ENCODE measurements around the gene ASGR1. TPM values are rescaled to one million over a fixed set of nuclear protein-coding genes. Genes with fewer than 3 reads are reported as not detected.
A peak's percentile ranks its signal among the peaks of the same experiment; 100 is the strongest.
"Not testable (repeated sequence)": the region's sequence is repeated elsewhere in the genome, so short reads cannot be mapped to it uniquely, and the experiment has no call there.

ASGR1 gene
- total RNA-seq, 2 donors from 2014 or later: 1.9 to 5.4 TPM

DNA sequence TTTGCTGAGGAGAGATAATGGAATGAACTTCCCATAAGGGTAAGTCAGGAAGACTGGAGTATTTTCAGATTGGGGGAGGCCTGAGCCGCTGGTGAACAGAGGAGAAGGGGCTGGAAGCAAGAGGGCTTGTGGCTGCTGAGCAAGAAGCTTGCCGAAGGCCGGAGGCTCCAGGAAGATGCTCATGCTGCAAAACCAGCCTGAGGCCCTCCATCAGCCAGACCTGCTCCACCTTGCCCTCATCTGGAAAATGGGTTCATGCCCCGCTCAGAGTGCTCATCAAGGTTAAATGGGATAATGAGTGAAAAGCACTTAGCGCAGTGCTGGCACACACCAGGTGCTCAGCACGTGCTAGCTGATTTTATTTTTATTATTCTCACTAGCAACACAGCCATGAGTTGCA lies 5.5 kb upstream of the ASGR1 start:
- H3K4me1 ChIP-seq (ENCODE audit: control insufficient read depth in 1 of 2, low read depth in 2 of 2): no peaks in the 10 kb centered on the region
- no peaks in the 10 kb centered on the region for H3K9me3 ChIP-seq
- TF ChIP-seq, protein P1, sequence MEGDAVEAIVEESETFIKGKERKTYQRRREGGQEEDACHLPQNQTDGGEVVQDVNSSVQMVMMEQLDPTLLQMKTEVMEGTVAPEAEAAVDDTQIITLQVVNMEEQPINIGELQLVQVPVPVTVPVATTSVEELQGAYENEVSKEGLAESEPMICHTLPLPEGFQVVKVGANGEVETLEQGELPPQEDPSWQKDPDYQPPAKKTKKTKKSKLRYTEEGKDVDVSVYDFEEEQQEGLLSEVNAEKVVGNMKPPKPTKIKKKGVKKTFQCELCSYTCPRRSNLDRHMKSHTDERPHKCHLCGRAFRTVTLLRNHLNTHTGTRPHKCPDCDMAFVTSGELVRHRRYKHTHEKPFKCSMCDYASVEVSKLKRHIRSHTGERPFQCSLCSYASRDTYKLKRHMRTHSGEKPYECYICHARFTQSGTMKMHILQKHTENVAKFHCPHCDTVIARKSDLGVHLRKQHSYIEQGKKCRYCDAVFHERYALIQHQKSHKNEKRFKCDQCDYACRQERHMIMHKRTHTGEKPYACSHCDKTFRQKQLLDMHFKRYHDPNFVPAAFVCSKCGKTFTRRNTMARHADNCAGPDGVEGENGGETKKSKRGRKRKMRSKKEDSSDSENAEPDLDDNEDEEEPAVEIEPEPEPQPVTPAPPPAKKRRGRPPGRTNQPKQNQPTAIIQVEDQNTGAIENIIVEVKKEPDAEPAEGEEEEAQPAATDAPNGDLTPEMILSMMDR (IDR thresholded peaks at IDR 0.05): no peak
- no peak overlapping the region for H3K27ac ChIP-seq
- H3K27me3 ChIP-seq (replicated peaks; ENCODE audit: insufficient read depth): no peaks in the 10 kb centered on the region
- DNase-seq (ENCODE audit: low spot score) (no peak), ATAC-seq (ENCODE audit: insufficient number of reproducible peaks, low FRiP score, low read depth) (no peak)
- no peaks in the 10 kb centered on the region for H3K36me3 ChIP-seq
- no peak overlapping the region for H3K4me3 ChIP-seq

DNA sequence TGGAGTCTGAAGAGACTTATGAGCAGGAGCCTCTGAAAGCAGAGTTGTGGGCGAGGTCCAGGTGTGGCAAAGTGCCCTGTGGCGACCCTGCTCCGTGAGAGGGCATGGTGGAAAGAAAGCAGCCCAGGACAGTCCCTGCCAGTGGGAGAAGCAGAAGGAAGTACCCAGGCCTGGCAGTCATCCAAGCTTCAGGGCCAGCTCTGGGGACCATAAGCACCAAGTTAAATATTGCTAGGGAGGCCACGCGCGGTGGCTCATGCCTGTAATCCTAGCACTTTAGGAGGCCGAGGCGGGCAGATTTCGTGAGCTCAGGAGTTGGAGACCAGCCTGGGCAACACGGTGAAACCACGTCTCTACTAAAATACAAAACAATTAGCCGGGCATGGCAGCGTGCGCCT lies 4.9 kb upstream of the ASGR1 start:
- Histone ChIP-seq H3K27me3 (replicated peaks; ENCODE audit: insufficient read depth) (no peaks in the 10 kb centered on the region), H3K27ac (no peak overlapping the region), H3K9me3 (no peaks in the 10 kb centered on the region), H3K4me1 (ENCODE audit: control insufficient read depth in 1 of 2, low read depth in 2 of 2) (no peaks in the 10 kb centered on the region), H3K4me3 (no peak overlapping the region), H3K36me3 (no peaks in the 10 kb centered on the region)
- ATAC-seq (ENCODE audit: insufficient number of reproducible peaks, low FRiP score, low read depth) (no peak), DNase-seq (ENCODE audit: low spot score) (no peak)
- TF ChIP-seq, protein P1 (IDR thresholded peaks at IDR 0.05): no peak

DNA sequence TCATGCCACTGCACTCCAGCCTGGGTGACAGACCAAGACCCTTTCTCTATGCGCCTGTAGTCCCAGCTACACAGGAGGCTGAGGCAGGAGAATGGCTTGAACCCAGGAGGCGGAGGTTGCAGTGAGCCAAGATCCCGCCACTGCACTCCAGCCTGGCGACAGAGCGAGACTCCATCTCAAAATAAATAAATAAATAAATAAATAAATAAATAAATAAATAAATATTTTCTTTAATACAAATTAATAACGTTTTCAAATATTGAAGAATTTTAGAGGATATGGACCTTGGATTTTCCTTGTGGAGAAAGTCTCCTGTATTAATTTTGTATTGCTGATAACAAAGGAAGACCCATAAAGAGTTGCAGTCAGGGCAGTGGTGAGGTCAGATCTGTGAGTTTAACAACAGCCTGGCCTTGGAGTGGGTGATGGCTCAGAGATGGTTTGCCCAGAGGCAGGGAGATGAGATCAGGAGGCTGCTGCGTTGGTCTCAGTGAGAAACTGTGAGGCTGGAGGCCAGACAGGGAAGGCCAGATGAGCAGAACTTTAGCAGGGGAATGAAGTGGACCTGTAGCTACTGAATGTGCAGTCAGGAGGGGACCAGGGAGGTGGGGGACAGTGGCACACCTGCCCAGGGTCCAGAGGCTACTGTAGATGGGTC lies 4.4 kb upstream of the ASGR1 start:
- DNase-seq (ENCODE audit: low spot score): no peak
- H3K9me3 ChIP-seq: no peaks in the 10 kb centered on the region
- no peak overlapping the region for H3K4me3 ChIP-seq
- H3K4me1 ChIP-seq (ENCODE audit: control insufficient read depth in 1 of 2, low read depth in 2 of 2): no peaks in the 10 kb centered on the region
- TF ChIP-seq, protein P1 (IDR thresholded peaks at IDR 0.05): no peak
- H3K36me3 ChIP-seq: no peaks in the 10 kb centered on the region
- ATAC-seq (ENCODE audit: insufficient number of reproducible peaks, low FRiP score, low read depth): no peak
- no peaks in the 10 kb centered on the region for H3K27me3 ChIP-seq (replicated peaks; ENCODE audit: insufficient read depth)
- no peak overlapping the region for H3K27ac ChIP-seq

DNA sequence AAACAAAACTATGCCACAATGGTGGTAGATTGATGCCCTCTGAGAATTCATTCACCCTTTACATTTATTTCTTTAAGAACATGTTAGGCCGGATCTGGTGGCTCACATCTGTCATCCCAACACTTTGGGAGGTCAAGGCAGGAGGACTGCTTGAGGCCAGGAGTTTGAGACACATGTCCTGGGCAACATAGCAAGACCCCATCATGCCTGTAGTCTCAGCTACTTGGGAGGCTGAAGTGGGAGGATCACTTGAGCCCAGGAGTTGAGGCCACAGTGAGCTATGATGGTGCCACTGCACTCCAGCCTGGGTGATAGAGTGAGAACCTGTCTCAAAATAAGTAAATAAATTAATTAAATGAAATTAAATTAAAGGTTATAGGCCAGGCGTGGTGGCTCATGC lies 2.9 kb upstream of the ASGR1 start:
- not testable (repeated sequence) for DNase-seq (ENCODE audit: low spot score); H3K4me3 ChIP-seq; ATAC-seq (ENCODE audit: insufficient number of reproducible peaks, low FRiP score, low read depth); H3K27me3 ChIP-seq (replicated peaks; ENCODE audit: insufficient read depth); H3K27ac ChIP-seq; H3K36me3 ChIP-seq; H3K9me3 ChIP-seq
- peaks cover 9 to 12% of the 10 kb centered on the region in 2 donors for H3K4me1 ChIP-seq (ENCODE audit: control insufficient read depth in 1 of 2, low read depth in 2 of 2)

DNA sequence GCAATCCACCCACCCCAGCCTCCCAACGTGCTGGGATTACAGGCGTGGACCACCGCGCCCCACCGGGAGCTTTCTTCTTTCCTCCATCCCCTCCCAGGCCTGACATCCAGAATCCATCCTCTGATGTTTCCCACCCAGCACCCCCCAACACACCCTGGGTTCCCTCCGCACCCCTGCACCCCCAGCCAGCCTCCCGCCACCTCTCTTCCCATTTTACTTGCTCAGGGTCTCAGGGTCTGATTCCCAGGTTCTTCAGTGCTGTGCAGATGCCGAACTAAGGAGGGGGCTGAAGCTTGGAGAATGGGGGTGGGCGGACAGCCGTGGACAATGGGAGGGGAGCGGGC lies 225 bp downstream of the ASGR1 start:
- H3K4me3 ChIP-seq: no peak overlapping the region
- H3K4me1 ChIP-seq (ENCODE audit: control insufficient read depth in 1 of 2, low read depth in 2 of 2): peaks cover 11 to 14% of the 10 kb centered on the region in 2 donors
- H3K27me3 ChIP-seq (replicated peaks; ENCODE audit: insufficient read depth): peaks cover 13% of the 10 kb centered on the region
- TF ChIP-seq, protein P1 (IDR thresholded peaks at IDR 0.05): no peak
- DNase-seq (ENCODE audit: low spot score) (no peak), ATAC-seq (ENCODE audit: insufficient number of reproducible peaks, low FRiP score, low read depth) (no peak)
- no peak overlapping the region for H3K27ac ChIP-seq
- no peaks in the 10 kb centered on the region for H3K9me3 ChIP-seq
- no peaks in the 10 kb centered on the region for H3K36me3 ChIP-seq

DNA sequence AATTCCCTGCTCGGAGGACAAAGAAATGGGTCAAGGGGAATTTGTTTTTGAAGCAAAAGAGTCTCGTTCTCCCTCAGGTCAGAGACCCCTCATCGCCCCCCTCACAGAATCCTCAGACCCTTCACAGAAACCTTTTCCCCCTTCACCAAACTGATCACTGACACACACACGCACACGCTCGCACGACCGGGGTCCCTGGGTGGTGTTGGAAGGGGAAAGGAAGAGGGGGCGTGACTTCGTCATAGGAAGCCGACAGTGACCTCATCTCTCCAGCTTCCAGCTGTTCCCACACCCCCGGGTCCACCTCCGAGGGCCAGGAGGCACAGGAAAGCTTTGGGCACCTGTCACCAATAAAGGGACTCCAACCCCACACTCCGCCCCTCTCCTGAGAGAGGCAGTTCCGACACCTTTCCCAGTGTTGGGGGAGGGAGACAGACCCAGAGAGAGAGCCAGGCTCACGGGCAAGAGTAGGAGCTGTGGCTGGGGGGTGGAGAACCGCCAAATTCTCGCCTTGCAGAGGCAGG lies 1.2 kb downstream of the ASGR1 start:
- Histone ChIP-seq H3K36me3 (no peaks in the 10 kb centered on the region), H3K9me3 (no peaks in the 10 kb centered on the region), H3K27ac (no peak overlapping the region), H3K4me3 (peak overlapping the region; percentile 61), H3K27me3 (replicated peaks; ENCODE audit: insufficient read depth) (peaks cover 13% of the 10 kb centered on the region), H3K4me1 (ENCODE audit: control insufficient read depth in 1 of 2, low read depth in 2 of 2) (peaks cover 11 to 14% of the 10 kb centered on the region in 2 donors)
- no peak for ATAC-seq (ENCODE audit: insufficient number of reproducible peaks, low FRiP score, low read depth)
- TF ChIP-seq, protein P1 (IDR thresholded peaks at IDR 0.05): no peak
- DNase-seq (ENCODE audit: low spot score): no peak

All from thoracic aorta (tissue), 2 donors.